Activated naive CD4-positive, alpha-beta T cell treated with anti-CD3 and anti-CD28 coated beads, Interleukin-2, amount 50 U/mL, for 24 hours (primary cell): ENCODE results near the gene PDE8B.
"Not testable (repeated sequence)": the region's sequence is repeated elsewhere in the genome, so short reads cannot be mapped to it uniquely, and the experiment has no call there.

Source experiments
- H3K27ac Mint-ChIP-seq: one replicate; pipeline ENCODE4 v1.8.0; 2021; ENCODE audit warnings: mild to moderate bottlenecking, mixed read lengths
- H3K27me3 Mint-ChIP-seq: one replicate; pipeline ENCODE4 v1.8.0; 2021; ENCODE audit warnings: mixed read lengths
- H3K36me3 Mint-ChIP-seq: one replicate; pipeline ENCODE4 v1.8.0; 2021; ENCODE audit warnings: mixed read lengths
- H3K4me1 Mint-ChIP-seq: one replicate; pipeline ENCODE4 v1.8.0; 2021; ENCODE audit warnings: mixed read lengths
- H3K4me3 Mint-ChIP-seq: one replicate; pipeline ENCODE4 v1.8.0; 2021; ENCODE audit warnings: mild to moderate bottlenecking, mixed read lengths
- H3K9me3 Mint-ChIP-seq: one replicate; pipeline ENCODE4 v1.8.0; 2021; ENCODE audit warnings: mixed read lengths

Gene PDE8B

GRCh38 chr5:77360381-77360780, 149.9 kb downstream of the PDE8B start:
- H3K4me1 Mint-ChIP-seq, result peaks cover 12% of the 10 kb centered on the region
- H3K4me3 Mint-ChIP-seq, result no peak overlapping the region
- no peaks in the 10 kb centered on the region for H3K27me3 Mint-ChIP-seq
- H3K36me3 Mint-ChIP-seq, result peaks cover 1% of the 10 kb centered on the region
- no peaks in the 10 kb centered on the region for H3K9me3 Mint-ChIP-seq
- no peak overlapping the region for H3K27ac Mint-ChIP-seq

GRCh38 chr5:77360973-77361372, 150.5 kb downstream of the PDE8B start:
- Mint-ChIP-seq H3K4me3 (no peak overlapping the region), H3K9me3 (no peaks in the 10 kb centered on the region), H3K36me3 (peaks cover 1% of the 10 kb centered on the region), H3K27ac (no peak overlapping the region), H3K27me3 (no peaks in the 10 kb centered on the region), H3K4me1 (peaks cover 11% of the 10 kb centered on the region)

- Mint-ChIP-seq H3K27me3 (no peaks in the 10 kb centered on the region), H3K4me1 (no peaks in the 10 kb centered on the region), H3K36me3 (no peaks in the 10 kb centered on the region), H3K9me3 (no peaks in the 10 kb centered on the region), H3K27ac (no peak overlapping the region), H3K4me3 (no peak overlapping the region)
Measured at GRCh38 chr5:77366717-77367500, 156.4 kb downstream of the PDE8B start.

- no peaks in the 10 kb centered on the region for H3K4me1 Mint-ChIP-seq
- H3K4me3 Mint-ChIP-seq, result no peak overlapping the region
- H3K36me3 Mint-ChIP-seq, result no peaks in the 10 kb centered on the region
- no peaks in the 10 kb centered on the region for H3K9me3 Mint-ChIP-seq
- no peaks in the 10 kb centered on the region for H3K27me3 Mint-ChIP-seq
- no peak overlapping the region for H3K27ac Mint-ChIP-seq
Measured at GRCh38 chr5:77367741-77368140, 157.3 kb downstream of the PDE8B start.

GRCh38 chr5:77368367-77368766, 157.9 kb downstream of the PDE8B start:
- no peaks in the 10 kb centered on the region for H3K36me3 Mint-ChIP-seq
- no peaks in the 10 kb centered on the region for H3K27me3 Mint-ChIP-seq
- no peak overlapping the region for H3K4me3 Mint-ChIP-seq
- no peak overlapping the region for H3K27ac Mint-ChIP-seq
- H3K4me1 Mint-ChIP-seq, result no peaks in the 10 kb centered on the region
- no peaks in the 10 kb centered on the region for H3K9me3 Mint-ChIP-seq

GRCh38 chr5:77369566-77369965, 159.1 kb downstream of the PDE8B start:
- no peaks in the 10 kb centered on the region for H3K27me3 Mint-ChIP-seq
- no peaks in the 10 kb centered on the region for H3K36me3 Mint-ChIP-seq
- H3K27ac Mint-ChIP-seq, result no peak overlapping the region
- no peaks in the 10 kb centered on the region for H3K4me1 Mint-ChIP-seq
- no peak overlapping the region for H3K4me3 Mint-ChIP-seq
- no peaks in the 10 kb centered on the region for H3K9me3 Mint-ChIP-seq

- peaks cover 12% of the 10 kb centered on the region for H3K4me1 Mint-ChIP-seq
- H3K27ac Mint-ChIP-seq, result no peak overlapping the region
- no peaks in the 10 kb centered on the region for H3K9me3 Mint-ChIP-seq
- no peaks in the 10 kb centered on the region for H3K27me3 Mint-ChIP-seq
- no peak overlapping the region for H3K4me3 Mint-ChIP-seq
- no peaks in the 10 kb centered on the region for H3K36me3 Mint-ChIP-seq
Measured at GRCh38 chr5:77374686-77375085, 164.2 kb downstream of the PDE8B start.

GRCh38 chr5:77376609-77377300, 166.3 kb downstream of the PDE8B start:
- H3K27ac Mint-ChIP-seq, result no peak overlapping the region
- H3K9me3 Mint-ChIP-seq, result no peaks in the 10 kb centered on the region
- no peaks in the 10 kb centered on the region for H3K36me3 Mint-ChIP-seq
- H3K4me1 Mint-ChIP-seq, result peaks cover 31% of the 10 kb centered on the region
- H3K4me3 Mint-ChIP-seq, result no peak overlapping the region
- no peaks in the 10 kb centered on the region for H3K27me3 Mint-ChIP-seq

GRCh38 chr5:77379558-77380061, 169.1 kb downstream of the PDE8B start:
- H3K4me1 Mint-ChIP-seq, result peaks cover 31% of the 10 kb centered on the region
- no peaks in the 10 kb centered on the region for H3K36me3 Mint-ChIP-seq
- peak overlapping the region; percentile 9 for H3K27ac Mint-ChIP-seq
- no peaks in the 10 kb centered on the region for H3K27me3 Mint-ChIP-seq
- no peaks in the 10 kb centered on the region for H3K9me3 Mint-ChIP-seq
- no peak overlapping the region for H3K4me3 Mint-ChIP-seq

GRCh38 chr5:77380636-77381035, 170.2 kb downstream of the PDE8B start:
- H3K36me3 Mint-ChIP-seq, result no peaks in the 10 kb centered on the region
- H3K9me3 Mint-ChIP-seq, result no peaks in the 10 kb centered on the region
- peaks cover 31% of the 10 kb centered on the region for H3K4me1 Mint-ChIP-seq
- no peak overlapping the region for H3K4me3 Mint-ChIP-seq
- H3K27me3 Mint-ChIP-seq, result no peaks in the 10 kb centered on the region
- H3K27ac Mint-ChIP-seq, result no peak overlapping the region

GRCh38 chr5:77383336-77383735, 172.9 kb downstream of the PDE8B start:
- H3K9me3 Mint-ChIP-seq, H3K27ac Mint-ChIP-seq, H3K4me3 Mint-ChIP-seq, H3K27me3 Mint-ChIP-seq, H3K36me3 Mint-ChIP-seq: not testable (repeated sequence)
- peaks cover 31% of the 10 kb centered on the region for H3K4me1 Mint-ChIP-seq

- H3K9me3 Mint-ChIP-seq, H3K4me1 Mint-ChIP-seq, H3K27me3 Mint-ChIP-seq, H3K36me3 Mint-ChIP-seq, H3K27ac Mint-ChIP-seq, H3K4me3 Mint-ChIP-seq: not testable (repeated sequence)
Measured at GRCh38 chr5:77386340-77386739, 175.9 kb downstream of the PDE8B start.

GRCh38 chr5:77389746-77390145, 179.3 kb downstream of the PDE8B start:
- H3K36me3 Mint-ChIP-seq, result peaks cover 2% of the 10 kb centered on the region
- no peaks in the 10 kb centered on the region for H3K9me3 Mint-ChIP-seq
- H3K27me3 Mint-ChIP-seq, result no peaks in the 10 kb centered on the region
- H3K27ac Mint-ChIP-seq, result no peak overlapping the region
- H3K4me3 Mint-ChIP-seq, result no peak overlapping the region
- no peaks in the 10 kb centered on the region for H3K4me1 Mint-ChIP-seq

- no peaks in the 10 kb centered on the region for H3K9me3 Mint-ChIP-seq
- H3K4me3 Mint-ChIP-seq, result no peak overlapping the region
- no peaks in the 10 kb centered on the region for H3K27me3 Mint-ChIP-seq
- no peaks in the 10 kb centered on the region for H3K4me1 Mint-ChIP-seq
- H3K27ac Mint-ChIP-seq, result no peak overlapping the region
- peaks cover 2% of the 10 kb centered on the region for H3K36me3 Mint-ChIP-seq
Measured at GRCh38 chr5:77390221-77390620, 179.7 kb downstream of the PDE8B start.

- Mint-ChIP-seq H3K4me3 (no peak overlapping the region), H3K36me3 (peaks cover 2% of the 10 kb centered on the region), H3K27ac (no peak overlapping the region), H3K27me3 (no peaks in the 10 kb centered on the region), H3K9me3 (no peaks in the 10 kb centered on the region), H3K4me1 (no peaks in the 10 kb centered on the region)
Measured at GRCh38 chr5:77390795-77391194, 180.3 kb downstream of the PDE8B start.

- no peaks in the 10 kb centered on the region for H3K27me3 Mint-ChIP-seq
- H3K27ac Mint-ChIP-seq, result no peak overlapping the region
- peaks cover 2% of the 10 kb centered on the region for H3K36me3 Mint-ChIP-seq
- no peaks in the 10 kb centered on the region for H3K9me3 Mint-ChIP-seq
- H3K4me1 Mint-ChIP-seq, result peaks cover 3% of the 10 kb centered on the region
- H3K4me3 Mint-ChIP-seq, result no peak overlapping the region
Measured at GRCh38 chr5:77391240-77391765, 180.8 kb downstream of the PDE8B start.
